OCI-LY3 (cell line): ENCODE results near the gene PHLDB1.

Source experiments
- H2AFZ ChIP-seq: fragments of 200-600, 300-600 bp; shearing (Covaris generic); 2 replicates; pipeline ENCODE4 v1.6.0; 2014; ENCODE audit warnings: antibody characterized with exemption, low read depth, low read length
- H3K27ac ChIP-seq: fragments of 200-600, 300-600 bp; sonication (generic); 2 replicates; pipeline ENCODE4 v1.5.1; 2014; ENCODE audit warnings: mild to moderate bottlenecking, low read length, moderate library complexity, mixed read lengths
- H3K27me3 ChIP-seq: fragments of 200-600, 300-600 bp; sonication (generic); 2 replicates; pipeline ENCODE4 v1.6.1; 2014; ENCODE audit warnings: low read depth, low read length, mixed read lengths
- H3K36me3 ChIP-seq: fragments of 200-600, 300-600 bp; sonication (generic); replicated peaks from 2 replicates; pipeline ENCODE3; 2014; ENCODE audit warnings: low read depth, low read length, mixed read lengths
- H3K4me1 ChIP-seq: fragments of 300-600, 200-600 bp; sonication (generic); 2 replicates; pipeline ENCODE4 v1.6.1; 2014; ENCODE audit warnings: low read length, mixed read lengths
- H3K4me2 ChIP-seq: fragments of 200-600, 300-600 bp; sonication (generic); 2 replicates; pipeline ENCODE4 v1.6.1; 2014; ENCODE audit warnings: low read length, mixed read lengths
- H3K4me3 ChIP-seq: fragments of 300-600, 200-600 bp; sonication (generic); 2 replicates; pipeline ENCODE4 v1.5.1; 2014; ENCODE audit warnings: antibody characterized with exemption, mild to moderate bottlenecking, low read length, moderate library complexity
- H3K79me2 ChIP-seq: fragments of 300-600, 200-600 bp; shearing (Covaris generic); 2 replicates; pipeline ENCODE4 v1.6.1; 2014; ENCODE audit warnings: mild to moderate bottlenecking, low read length, mixed read lengths
- H3K9ac ChIP-seq: fragments of 300-600, 200-600 bp; shearing (Covaris generic); 2 replicates; pipeline ENCODE4 v1.6.0; 2014; ENCODE audit warnings: mild to moderate bottlenecking, low read length, moderate library complexity
- H3K9me3 ChIP-seq: fragments of 200-600, 300-600 bp; shearing (Covaris generic); 2 replicates; pipeline ENCODE4 v1.6.1; 2014; ENCODE audit warnings: low read length, mixed read lengths; ENCODE audit not compliant: insufficient read depth
- H4K20me1 ChIP-seq: fragments of 200-600, 300-600 bp; sonication (generic); 2 replicates; pipeline ENCODE4 v1.6.1; 2016; ENCODE audit warnings: low read length, mixed read lengths; ENCODE audit not compliant: insufficient read depth
- EZH2phosphoT487 ChIP-seq: fragments of 200-600 bp; shearing (Covaris generic); IDR thresholded peaks from 2 replicates; pipeline ENCODE4 v1.6.1; 2018; ENCODE audit warnings: antibody characterized with exemption, mixed run types, low read depth
- TF ChIP-seq, protein P1 (sequence below): fragments of 200-600, 300-600 bp; sonication (generic); IDR thresholded peaks from 2 replicates; pipeline ENCODE4 v1.5.1; 2014; ENCODE audit warnings: antibody characterized with exemption, low read length, low read depth

Gene PHLDB1

DNA sequence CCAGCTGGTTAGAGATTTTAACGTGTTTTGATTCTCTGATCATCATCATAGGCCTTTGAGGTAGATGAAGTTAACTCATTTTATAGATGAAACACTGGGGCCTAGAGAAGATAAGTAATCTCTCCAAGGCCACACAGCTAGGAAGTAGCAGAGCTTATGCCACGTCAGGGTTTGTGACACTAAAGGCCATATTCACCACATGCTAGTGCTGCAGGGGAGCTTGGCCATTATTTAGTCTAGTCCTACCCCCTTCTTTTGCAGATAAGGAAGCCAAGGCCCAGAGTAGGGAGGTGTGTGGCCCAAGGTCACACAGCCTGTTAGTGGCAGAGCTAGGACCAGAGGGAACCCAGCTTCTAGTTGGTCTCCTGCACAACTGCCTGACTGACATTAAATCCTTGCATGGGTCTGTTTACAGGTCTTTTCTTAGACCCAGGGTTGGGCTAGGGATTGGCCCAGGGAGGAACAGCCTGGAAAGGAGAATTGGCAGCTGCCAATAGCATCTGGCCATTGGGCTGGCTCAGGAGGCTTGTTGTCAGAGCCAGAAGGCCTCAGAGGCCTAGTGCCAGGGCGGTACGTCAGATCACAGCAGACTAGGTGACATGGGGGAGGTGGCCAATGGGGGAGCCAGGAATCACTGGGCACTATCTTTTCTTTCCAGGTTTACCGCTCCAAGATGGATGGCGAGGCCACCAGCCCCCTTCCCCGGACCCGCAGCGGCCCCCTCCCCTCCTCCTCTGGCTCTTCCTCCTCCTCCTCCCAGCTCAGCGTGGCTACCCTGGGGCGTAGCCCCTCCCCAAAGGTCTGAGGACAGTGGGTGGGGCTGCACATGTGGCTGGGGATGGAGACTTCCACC is 36.0 kb downstream of the PHLDB1 start:
- H4K20me1 ChIP-seq, result no peaks in the 10 kb centered on the region
- H3K9me3 ChIP-seq, result no peaks in the 10 kb centered on the region
- H3K9ac ChIP-seq, result no peak overlapping the region
- TF ChIP-seq, protein P1, sequence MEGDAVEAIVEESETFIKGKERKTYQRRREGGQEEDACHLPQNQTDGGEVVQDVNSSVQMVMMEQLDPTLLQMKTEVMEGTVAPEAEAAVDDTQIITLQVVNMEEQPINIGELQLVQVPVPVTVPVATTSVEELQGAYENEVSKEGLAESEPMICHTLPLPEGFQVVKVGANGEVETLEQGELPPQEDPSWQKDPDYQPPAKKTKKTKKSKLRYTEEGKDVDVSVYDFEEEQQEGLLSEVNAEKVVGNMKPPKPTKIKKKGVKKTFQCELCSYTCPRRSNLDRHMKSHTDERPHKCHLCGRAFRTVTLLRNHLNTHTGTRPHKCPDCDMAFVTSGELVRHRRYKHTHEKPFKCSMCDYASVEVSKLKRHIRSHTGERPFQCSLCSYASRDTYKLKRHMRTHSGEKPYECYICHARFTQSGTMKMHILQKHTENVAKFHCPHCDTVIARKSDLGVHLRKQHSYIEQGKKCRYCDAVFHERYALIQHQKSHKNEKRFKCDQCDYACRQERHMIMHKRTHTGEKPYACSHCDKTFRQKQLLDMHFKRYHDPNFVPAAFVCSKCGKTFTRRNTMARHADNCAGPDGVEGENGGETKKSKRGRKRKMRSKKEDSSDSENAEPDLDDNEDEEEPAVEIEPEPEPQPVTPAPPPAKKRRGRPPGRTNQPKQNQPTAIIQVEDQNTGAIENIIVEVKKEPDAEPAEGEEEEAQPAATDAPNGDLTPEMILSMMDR, result no peak
- TF ChIP-seq EZH2phosphoT487, result no peak
- H3K4me1 ChIP-seq, result no peaks in the 10 kb centered on the region
- no peaks in the 10 kb centered on the region for H3K36me3 ChIP-seq
- no peaks in the 10 kb centered on the region for H3K27me3 ChIP-seq
- H3K27ac ChIP-seq, result no peak overlapping the region
- no peaks in the 10 kb centered on the region for H3K79me2 ChIP-seq
- H3K4me3 ChIP-seq, result no peak overlapping the region
- no peak overlapping the region for H2AFZ ChIP-seq
- no peak overlapping the region for H3K4me2 ChIP-seq

DNA sequence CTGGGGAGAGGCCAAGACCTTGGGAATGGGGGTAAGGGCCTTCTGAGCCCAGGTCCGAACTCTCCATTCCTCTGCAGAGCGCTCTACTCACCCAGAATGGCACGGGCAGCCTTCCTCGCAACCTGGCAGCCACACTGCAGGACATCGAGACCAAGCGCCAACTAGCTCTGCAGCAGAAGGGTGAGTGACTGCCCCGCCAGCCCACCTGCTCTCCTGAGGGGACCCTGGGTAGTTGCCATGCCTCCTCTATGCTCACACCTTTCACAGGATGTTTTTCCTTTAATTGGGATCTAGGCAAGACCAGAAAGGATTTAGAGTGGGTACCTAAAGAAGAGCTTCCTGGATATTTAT is 36.6 kb downstream of the PHLDB1 start:
- H3K4me3 ChIP-seq, result no peak overlapping the region
- no peaks in the 10 kb centered on the region for H3K79me2 ChIP-seq
- no peak overlapping the region for H3K9ac ChIP-seq
- H2AFZ ChIP-seq, result no peak overlapping the region
- no peak overlapping the region for H3K4me2 ChIP-seq
- H3K27me3 ChIP-seq, result no peaks in the 10 kb centered on the region
- no peak overlapping the region for H3K27ac ChIP-seq
- H3K9me3 ChIP-seq, result no peaks in the 10 kb centered on the region
- H3K36me3 ChIP-seq, result no peaks in the 10 kb centered on the region
- no peaks in the 10 kb centered on the region for H3K4me1 ChIP-seq
- no peaks in the 10 kb centered on the region for H4K20me1 ChIP-seq
- no peak for TF ChIP-seq EZH2phosphoT487
- TF ChIP-seq, protein P1, result no peak

DNA sequence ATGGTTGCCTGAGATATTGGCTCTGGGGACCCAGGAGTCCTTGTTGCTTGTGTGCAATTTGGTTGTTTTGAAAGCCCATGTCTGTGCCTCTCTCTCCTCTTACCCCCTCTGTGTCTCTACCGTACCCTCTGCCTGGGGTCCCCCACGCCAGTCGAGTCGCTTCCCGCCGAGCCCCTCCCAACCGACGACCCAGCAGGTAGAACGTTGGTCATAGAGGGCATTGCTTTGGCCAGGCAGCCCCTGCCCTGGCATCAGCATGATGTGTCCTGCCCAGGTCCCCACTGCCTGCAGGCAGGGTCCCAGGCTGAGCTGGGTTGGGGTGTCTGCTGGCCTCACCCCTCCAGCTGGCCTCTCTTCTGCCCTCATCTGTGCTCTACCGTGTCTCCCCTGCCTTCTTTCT is 37.1 kb downstream of the PHLDB1 start:
- no peak overlapping the region for H3K9ac ChIP-seq
- H3K9me3 ChIP-seq, result no peaks in the 10 kb centered on the region
- H3K36me3 ChIP-seq, result no peaks in the 10 kb centered on the region
- no peak overlapping the region for H2AFZ ChIP-seq
- H3K4me2 ChIP-seq, result no peak overlapping the region
- H4K20me1 ChIP-seq, result no peaks in the 10 kb centered on the region
- no peaks in the 10 kb centered on the region for H3K4me1 ChIP-seq
- H3K4me3 ChIP-seq, result no peak overlapping the region
- no peaks in the 10 kb centered on the region for H3K27me3 ChIP-seq
- TF ChIP-seq, protein P1, result no peak
- TF ChIP-seq EZH2phosphoT487, result no peak
- H3K27ac ChIP-seq, result no peak overlapping the region
- H3K79me2 ChIP-seq, result no peaks in the 10 kb centered on the region

DNA sequence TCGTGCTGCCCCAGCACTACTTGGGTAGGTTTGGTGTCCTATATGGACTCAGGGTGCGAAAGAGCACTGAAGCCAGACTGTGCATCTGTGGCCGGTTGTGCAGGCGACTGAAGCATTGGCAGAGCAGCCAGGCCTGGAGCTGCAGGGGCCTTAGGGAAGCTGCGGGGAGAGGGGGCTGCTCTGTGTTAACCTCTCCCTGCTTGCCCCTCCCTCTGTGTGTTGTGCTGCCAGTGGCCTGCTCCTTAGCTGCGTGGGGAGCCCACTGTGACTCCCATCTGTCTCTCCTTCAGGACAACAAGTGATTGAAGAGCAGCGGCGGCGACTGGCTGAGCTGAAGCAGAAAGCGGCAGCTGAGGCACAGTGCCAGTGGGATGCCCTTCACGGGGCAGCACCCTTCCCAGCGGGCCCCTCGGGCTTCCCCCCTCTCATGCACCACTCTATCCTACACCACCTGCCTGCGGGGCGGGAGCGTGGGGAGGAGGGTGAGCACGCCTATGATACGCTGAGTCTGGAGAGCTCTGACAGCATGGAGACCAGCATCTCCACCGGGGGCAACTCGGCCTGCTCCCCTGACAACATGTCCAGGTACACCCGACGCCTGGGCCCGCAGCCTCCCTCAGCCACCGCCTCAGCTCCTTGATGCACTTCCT is 37.8 kb downstream of the PHLDB1 start:
- Histone ChIP-seq H2AFZ (no peak overlapping the region), H3K79me2 (no peaks in the 10 kb centered on the region), H3K36me3 (no peaks in the 10 kb centered on the region), H3K9ac (no peak overlapping the region), H3K4me2 (no peak overlapping the region), H3K27me3 (no peaks in the 10 kb centered on the region), H3K4me1 (no peaks in the 10 kb centered on the region), H3K9me3 (no peaks in the 10 kb centered on the region), H3K27ac (no peak overlapping the region), H3K4me3 (no peak overlapping the region), H4K20me1 (no peaks in the 10 kb centered on the region)
- TF ChIP-seq, protein P1, result no peak
- TF ChIP-seq EZH2phosphoT487, result no peak
